OCI-M2 (cell line): Measurements from ENCODE around the gene RBM8A.

ENCODE experiments used
- DNase-seq: peaks from one replicate; lab custom pipeline; 2025; ENCODE audit not compliant: unreplicated experiment; lab: John Stamatoyannopoulos, UW

RBM8A gene

DNA sequence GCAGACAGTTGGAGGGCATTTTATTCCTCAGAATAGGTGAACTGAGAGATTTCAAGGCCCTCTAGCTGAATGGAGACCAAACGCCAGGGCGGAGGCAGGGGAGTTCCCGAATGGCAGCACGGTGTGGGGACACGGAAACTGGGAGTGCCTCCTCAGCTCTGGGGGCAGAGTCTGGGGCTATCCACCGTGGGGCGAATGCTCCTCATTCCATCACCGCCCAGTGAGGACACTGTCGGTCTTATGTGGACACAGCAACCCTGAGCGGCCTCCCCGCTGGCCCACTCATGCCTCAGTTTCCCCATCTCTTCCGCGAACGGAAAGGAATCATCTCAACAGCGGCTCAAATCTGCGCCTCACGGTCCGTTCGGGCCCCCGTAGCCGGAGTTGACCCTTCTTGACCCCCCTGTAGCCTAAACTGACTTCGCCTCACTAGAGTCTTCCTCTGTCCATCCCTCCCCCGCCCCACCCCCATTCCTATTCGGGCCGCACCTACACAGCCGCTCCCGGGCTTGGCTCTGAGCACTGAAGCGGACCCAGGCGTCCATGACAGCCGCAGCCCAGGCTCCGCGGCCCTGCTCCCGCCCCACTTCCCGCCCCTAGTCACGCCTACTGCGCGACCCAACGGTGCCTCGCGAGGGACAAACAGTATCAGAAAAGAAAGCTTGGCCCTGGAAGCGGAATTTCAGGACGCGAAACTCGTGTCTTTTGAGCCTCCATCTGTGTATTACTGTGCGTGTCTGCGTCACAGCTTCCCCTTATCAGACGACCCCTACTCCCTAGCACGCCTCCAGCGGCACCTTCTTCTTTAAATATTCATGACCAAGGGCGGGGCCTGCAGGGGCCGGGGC is 8.9 kb downstream of the RBM8A start, which contains the start of gene PEX11B:
PEX11B (minus strand) TSS at position 574 of the 848 bp plus-strand sequence; CDS start at position 545, 29 bp downstream.
- DNase-seq: peak; percentile 66

DNA sequence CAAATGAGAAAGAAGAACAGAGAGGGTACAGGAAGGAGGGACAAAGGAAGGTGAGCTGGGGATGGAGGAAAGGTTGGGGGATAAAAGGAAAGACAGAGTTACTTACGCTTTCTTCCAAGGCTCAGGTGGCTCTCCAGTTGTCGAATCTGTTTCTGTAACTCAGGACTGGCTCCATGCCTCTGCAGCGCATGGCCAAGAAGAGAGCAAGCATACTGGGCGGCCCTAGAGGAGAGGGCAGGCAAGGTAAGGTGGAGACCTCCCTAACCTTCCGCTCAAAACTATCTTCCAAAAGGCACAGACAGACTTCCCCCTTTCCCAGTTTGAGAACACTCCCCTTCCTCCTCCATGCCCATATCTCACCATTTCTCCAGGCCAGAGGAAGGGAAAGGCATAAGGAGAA is 9.7 kb downstream of the RBM8A start:
- no peak for DNase-seq

DNA sequence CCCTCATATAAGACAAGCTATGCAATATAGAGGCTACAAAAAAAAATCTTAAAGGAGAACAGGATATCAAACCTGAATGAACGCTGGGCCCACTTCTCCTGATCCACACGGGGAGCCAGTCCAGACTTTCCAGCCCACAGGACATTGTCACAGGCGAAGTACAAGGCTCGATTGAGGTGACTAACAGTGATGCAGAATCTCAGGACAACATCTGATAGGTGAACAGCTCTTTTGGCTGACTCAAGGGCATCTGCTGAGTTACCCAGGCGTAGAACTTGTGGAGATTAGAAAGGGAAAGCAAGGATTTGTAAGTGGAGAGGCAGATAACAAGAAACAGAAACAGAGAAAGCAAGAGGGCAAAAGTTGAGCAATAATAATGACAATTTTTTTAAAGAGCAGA is 10.5 kb downstream of the RBM8A start:
- DNase-seq: no peak

DNA sequence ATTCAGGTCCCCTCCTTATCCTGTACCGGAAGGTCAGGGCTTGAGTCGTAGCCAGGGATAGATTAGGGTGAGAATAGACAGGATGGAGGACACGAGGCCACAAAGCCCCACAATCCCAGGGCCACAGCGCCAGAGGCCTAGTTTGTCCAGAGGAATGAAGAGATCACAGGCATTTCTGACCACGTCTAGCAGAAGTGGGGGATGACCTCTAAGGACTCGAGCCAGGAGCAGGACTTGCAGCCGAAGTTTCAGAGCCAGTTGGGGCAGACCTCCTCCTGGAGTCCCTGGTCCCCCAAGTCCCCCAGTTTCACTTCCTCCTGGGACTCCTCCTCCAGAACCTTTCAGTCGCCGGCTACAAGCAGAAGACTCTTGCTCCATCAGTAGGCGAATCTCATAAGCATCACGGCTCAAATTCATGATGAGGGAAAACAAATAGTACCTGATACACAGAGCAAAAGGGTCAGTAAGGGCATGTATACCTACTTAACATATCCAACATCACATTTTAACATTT is 15.1 kb downstream of the RBM8A start:
- DNase-seq: no peak

DNA sequence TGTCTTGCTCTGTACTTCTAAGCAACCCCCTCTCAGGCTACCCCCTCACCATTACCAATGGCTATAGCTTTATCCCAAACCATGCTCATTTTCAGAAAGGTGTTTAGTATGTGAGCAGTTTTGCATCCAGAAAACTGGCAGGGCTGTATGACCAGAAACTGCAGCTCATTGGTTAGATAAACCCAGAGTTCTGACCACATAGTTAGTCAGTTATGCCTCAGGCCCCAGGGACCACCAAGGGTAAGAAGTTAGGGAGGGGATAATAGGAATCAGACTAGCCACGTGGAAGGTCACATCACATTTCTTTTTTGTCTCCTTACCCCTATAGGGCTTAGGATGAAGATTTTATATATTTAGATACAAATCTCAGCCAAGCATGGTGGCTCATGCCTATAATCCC is 18.6 kb downstream of the RBM8A start:
- no peak for DNase-seq

DNA sequence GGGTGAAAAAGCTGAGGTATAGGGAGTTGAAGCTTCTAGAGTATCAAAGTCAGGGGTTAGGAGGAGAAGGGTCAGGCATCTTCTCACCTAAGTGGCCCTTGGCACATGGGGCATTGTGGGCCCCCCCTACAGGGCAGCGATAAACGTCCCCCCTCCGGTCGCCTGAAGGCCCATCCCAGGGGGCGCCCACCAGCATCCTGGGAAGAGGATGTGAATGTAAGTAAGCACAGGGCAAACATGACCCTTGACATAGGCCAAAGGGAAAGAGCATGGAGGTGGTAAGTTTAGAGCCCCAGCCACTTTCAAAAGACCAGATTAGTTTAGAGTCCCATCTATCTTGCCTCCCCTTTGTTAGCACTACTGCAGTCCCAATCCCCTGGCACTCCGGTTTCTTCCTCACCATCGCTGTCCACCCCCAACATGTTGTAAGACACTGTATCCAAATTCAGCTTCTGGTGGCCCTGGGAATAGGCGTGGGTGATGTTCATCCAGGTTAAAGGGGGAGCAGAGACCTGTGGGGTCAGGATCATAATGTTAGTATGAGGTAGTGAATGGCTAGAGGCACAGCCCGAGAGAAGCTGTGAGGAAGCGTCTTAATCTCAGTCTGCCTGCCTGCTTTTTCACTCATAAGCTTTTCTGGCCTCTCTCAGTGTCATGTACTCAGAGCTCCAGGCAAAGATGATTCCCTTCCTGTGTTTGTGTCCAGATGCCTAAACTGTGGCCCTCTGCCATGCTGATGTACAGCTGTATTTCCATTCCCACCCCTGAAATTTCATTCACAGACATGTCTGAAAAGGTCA is 20.1 kb downstream of the RBM8A start:
- DNase-seq: no peak

DNA sequence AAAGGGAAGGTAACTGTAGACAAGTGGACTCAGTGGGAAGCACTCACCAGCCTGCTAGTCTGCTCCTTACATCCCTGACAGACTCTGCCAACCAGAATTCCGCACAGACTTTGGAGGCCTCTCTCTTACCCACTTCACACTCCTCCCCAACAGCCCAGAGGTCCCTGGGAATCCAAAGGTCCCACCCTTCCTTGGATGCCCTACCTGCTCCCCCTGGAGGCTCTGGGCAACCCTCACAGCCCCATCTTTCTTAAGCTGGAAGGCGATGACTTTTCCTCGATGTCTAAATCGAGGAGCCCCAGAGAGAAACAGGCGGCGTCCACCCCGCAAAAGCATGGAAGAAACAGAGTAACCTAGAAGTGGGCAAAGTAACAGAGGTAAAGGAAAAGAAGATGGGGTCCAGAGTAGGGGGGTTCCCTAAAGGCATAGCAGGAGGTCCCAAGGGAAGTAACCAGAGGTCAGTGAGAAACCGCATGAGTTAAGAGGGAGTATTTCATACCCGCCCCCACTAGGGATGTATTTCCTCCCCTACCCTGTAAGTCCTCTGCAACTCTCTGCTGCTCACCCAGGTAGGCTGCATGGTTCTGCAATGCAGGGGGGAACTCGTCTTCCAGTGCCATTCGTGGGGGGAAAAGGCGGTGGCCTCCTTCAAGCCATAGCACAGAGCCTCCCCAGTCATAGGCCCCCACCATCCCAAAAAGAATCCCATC is 25.8 kb downstream of the RBM8A start:
- no peak for DNase-seq

DNA sequence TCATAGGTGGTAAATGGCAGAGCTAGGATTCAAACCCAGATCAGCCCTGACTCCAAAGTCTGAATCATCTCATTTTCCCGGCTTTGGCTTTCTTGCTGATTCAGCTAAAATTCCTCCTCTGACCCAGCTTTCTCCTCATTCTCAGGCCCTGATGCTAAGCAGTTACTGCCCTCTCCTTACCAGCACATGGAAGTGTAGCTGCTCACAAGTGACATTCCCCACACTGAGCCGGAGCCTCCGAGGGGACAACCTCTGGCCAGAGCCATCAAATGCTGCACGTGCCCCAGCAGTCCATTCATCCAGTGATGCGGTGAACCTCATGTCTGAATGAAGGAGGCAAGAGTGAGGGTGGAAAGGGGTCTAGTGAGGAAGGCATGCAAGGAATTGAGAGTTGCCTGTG is 28.5 kb downstream of the RBM8A start:
- DNase-seq: no peak

DNA sequence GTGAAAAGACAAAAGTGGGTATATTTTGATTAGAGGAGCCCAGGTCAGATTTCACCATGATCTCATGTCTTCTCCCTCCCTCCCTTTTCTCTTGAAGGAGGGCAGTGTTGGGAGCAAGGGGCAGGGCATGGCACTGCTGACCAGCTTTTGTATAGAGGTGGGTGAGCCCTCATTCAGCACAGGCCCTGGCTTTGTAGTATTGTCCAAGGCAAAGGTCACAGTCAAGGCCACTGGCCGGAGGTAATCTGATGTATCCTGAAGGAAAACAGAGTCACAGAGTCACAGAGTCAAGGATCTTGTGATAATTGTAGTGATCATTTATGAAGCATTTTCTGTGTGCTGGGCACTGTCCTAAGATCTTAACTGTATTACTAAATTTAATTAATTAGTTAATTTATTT is 29.3 kb downstream of the RBM8A start:
- DNase-seq: no peak

DNA sequence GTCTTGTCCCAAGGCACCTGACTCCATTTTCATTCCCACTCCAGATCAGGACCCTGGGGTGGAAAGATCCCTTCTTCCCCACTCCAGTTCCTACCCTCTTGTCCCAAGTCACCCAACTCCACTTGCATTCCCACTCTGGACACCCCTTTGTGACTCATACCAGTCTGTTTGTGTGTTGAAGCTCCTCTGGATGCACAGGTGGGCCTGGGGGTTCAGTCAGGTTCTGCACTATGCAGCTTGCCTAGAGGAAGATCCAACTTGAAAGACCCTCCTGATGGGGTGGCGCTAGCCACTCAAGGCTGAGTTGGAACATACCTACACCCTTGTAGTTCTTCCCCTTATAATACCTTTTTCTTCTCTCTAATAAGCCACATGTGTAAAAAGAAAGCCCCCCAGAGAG is 31.8 kb downstream of the RBM8A start:
- no peak for DNase-seq

DNA sequence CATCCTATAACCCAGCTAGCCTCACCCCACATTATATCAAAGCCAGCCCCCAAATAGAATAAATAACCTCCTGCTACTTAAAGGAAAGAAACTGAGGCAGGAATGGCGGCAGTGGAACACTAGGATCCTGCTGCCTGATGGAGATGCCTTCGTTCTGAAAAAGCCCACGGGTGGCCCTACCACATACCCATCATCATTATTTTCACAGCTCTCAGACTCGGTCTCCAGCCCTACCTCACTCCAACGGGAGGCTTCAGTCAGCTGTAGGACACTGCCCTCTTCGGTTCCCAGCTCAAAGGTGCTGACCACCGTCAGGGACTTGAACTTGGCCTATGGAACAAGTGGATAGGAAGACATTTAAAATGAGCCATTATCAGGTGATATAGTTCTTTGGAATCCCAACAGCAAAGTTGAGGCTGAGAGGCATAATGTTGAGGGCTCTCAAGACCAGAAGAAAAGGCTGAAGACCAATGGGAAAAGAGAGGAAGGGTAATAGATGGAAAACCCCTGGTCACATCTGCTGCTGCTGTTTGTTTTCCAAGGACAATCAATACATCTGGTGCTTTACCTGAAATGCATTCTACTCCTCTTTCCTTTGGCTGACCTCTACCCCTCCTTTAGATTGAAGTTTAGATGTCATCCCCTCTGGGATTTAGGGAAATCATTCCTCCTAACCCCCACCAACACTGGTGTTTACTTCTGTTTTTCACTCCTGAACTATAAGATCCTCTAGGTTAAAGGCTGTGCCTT is 33.8 kb downstream of the RBM8A start:
- no peak for DNase-seq

DNA sequence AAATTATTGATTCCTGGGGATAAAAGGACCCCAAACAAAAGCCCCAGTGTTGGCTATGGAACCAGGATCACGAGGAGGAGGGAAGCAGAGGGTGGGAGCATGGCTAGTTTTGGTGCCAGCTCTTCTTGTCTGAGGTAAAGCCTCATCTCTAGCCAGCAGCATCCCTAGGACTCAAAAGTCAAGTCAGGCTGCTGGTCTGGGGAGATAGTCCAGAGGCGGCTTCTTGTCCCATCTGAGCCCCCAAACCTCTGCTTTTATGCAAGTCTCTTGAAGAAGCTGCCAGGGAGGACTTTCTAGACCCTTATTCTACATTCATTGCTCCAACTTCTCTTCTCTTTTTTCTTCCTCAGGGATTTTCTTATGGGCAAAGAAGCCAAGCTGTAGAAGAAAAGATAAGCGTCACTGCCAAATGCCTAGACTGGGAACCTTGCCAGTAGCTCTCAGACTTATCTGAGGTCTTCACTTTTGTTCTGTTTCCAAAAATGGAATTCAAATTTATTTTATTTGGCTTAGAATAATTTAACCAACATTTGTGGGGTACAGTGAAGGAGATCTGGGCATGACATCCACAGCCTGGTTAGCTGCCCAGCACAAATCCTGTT is 34.7 kb downstream of the RBM8A start:
- DNase-seq: no peak

DNA sequence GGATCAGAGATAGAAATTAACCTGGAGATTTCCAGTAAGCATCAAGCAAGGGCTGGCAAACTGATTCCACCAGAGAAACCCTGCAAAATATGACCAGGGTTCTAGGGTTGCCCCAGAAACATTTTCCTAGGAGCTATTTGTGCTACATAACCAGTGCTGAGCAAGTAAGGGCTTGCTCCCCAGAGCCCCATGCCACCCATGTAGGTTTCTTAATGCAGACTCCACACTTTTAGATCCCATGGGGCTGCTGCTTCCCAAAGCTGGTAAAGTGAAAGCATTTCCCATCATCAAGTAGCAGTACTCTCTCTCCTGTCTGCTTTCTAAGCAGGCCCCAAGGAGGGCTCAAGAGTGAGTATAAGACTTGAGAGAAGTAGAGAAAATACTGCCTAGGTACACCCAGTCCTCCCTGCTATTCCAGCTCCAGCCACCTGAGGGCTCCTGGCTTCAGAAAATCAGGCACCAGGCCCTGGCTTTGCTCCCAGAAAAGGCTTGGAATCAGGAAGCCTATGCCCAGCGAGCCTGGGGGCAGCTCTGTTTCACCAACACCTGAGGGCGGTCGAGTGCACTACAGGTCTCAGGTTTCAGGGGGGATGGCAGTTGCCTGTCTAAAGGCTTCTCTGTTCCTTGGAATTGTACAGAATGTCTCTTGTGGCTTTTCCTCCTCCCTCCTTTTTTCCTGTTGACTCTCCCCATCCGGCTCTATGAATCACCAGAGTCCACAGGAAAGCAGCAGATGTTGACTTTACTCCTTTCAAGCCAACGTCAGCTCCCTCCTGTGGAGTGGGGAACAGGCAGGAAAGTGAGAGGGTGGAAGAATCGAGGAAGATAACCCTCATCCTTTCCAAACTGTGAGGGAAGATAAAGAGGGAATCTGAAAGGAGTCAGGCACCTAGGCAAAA is 35.4 kb downstream of the RBM8A start:
- DNase-seq: peak; percentile 44

DNA sequence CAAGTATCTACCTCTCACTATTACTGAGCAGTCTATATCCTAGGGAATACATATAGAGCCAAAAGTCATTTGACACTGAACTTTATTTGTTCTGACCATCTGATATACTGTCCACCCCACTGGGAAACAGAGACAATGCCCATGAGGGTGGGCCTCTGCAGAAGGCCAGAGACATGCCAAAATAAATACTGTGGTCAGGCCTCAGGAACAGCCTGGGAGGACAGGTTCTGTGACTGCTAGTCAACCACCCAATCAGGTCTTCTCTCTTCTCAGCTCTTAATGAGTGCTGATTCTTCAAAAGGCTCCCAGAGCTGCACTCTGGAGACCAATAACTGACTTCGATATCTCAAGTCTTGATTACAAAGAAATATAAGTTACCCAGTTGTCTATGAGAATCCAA is 36.1 kb downstream of the RBM8A start:
- DNase-seq: no peak

DNA sequence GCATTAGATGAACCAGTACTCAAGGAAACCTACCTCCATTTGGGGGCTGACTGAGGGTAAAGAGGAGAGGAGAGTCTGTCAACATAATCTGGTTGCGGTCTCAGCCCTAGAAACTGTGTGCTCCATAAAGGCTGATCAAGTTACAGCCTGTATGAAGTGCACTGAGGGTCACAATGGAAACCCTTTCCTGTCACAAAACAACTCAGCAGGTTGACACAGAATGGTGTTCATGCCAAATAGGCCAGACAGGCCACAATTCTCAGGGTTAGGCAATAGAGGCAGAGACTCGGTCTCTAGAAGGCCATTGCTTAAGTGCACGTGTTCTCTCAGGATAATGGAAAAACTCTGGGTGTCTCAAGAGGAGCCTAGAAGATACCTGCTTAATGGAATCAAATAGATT is 37.6 kb downstream of the RBM8A start:
- no peak for DNase-seq

DNA sequence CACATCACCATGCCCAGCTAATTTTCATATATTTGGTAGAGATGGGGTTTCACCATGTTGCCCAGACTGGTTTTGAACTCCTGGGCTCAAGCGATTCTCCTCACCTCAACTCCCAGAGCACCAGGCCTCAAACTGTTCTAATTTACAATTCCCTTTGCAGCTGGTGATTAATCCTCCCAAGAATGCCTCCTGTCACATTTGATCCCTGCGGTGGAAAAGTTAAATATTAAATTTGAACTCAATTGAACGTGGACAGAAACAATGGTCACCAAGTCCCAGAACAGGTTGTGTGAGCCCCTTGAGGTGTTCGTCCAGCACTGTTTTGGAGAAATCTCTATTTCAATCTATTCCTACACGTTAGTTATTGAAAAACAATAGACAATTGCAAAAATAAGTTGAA is 39.7 kb downstream of the RBM8A start:
- no peak for DNase-seq

DNA sequence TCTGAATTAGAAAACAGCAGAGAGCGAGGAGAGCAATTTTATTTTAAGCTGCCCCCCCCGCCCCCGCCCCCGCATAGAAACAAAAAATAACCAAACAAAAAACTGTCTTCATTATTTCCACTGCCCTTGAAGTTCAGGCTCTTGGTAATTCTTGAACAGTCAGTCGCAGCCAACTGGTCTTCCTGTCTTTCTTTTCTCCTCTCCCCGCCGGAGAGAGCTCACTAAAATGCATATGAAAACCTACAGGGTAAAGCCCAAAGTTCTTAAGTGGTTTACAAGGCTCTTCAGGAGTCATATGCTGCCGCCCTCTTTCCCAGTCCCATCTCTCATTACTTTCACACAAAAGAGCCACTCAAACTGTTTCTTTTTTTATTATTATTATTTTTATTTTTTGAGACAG is 40.5 kb downstream of the RBM8A start:
- no peak for DNase-seq

DNA sequence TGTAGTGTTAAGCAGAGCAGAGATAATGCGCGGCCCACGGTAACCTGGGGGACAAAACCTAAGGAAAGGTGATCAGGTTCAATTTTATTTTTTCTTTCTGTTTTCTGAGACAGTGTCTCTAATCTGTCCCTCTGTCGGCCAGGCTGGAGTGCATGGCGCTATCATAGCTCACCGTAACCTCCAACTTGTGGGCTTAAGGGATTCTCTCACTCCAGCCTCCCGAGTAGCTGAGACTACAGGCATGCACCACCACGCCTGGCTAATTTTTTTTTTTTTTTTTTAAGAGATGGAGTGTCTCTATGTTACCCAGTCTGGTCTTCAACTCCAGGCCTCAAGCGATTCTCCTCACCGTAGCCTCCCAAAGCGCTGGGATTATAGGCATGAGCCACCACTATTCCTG is 40.9 kb downstream of the RBM8A start:
- DNase-seq: no peak

DNA sequence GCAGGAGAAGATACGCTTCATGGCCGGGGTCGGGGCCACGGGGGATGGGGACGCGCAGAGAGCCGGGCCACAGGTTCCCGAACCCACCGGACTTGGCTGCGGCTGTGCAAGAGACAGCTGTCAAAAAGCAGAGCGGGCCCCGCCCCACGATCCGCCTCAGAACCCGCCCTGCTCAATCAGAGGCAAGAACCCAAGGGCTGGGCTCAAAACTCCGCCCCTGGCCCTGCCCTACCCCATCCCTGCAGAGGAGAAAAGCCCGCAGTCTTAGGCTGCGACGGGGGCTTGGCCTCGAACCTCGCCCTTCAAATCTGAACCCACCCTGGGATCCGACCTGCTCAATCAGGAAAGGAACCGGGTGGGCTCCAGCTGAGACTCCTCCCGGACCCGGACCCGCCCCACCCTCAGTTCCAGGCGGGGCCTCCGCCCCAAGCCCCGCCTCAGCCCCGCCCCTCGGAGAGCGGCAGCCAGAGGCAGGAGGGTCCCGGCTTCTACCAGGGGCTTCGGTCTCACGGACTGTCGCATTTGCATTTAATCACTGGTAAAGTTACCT is 41.5 kb downstream of the RBM8A start, which contains the start of gene ANKRD35:
ANKRD35 (minus strand) TSS at position 129 of the 550 bp plus-strand sequence; CDS start at position 21, 108 bp downstream.
- DNase-seq: peak; percentile 59
